ENCODE results near the gene MEIS2.

DNA sequence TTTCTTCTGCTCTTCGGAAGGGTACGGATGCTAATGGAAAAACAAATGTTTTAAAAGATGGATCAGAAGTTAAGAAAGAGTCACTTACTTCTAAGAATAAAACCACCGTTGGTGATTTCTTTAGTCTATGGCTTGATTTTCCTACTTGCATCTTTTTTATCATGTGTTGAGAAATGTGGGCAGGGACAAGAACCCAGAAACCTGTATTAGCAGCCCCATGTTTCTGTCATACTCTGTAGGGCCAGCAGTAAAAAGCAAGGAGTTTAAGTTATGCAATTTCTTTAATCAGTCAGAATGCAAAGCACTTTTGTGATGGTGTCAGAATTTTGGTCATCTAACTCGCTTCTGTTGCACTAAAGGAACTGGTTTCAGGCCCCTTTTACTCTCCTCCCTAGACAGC, 150.0 kb downstream of the MEIS2 start:
- TF ChIP-seq, protein P1, sequence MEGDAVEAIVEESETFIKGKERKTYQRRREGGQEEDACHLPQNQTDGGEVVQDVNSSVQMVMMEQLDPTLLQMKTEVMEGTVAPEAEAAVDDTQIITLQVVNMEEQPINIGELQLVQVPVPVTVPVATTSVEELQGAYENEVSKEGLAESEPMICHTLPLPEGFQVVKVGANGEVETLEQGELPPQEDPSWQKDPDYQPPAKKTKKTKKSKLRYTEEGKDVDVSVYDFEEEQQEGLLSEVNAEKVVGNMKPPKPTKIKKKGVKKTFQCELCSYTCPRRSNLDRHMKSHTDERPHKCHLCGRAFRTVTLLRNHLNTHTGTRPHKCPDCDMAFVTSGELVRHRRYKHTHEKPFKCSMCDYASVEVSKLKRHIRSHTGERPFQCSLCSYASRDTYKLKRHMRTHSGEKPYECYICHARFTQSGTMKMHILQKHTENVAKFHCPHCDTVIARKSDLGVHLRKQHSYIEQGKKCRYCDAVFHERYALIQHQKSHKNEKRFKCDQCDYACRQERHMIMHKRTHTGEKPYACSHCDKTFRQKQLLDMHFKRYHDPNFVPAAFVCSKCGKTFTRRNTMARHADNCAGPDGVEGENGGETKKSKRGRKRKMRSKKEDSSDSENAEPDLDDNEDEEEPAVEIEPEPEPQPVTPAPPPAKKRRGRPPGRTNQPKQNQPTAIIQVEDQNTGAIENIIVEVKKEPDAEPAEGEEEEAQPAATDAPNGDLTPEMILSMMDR (IDR thresholded peaks at IDR 0.05; ENCODE audit: borderline replicate concordance, extremely low read depth, low read length, poor library complexity, severe bottlenecking): no peak
- TF ChIP-seq EZH2 (IDR thresholded peaks at IDR 0.05; ENCODE audit: borderline replicate concordance, low read depth, low read length, severe bottlenecking): no peak

All from DND-41 (cell line).